Right lobe of liver (tissue), 4 donors: ENCODE data around the gene SLC37A1.

Source experiments
- POLR2A ChIP-seq: fragments of 450-650 bp; IDR thresholded peaks from one replicate; pipeline ENCODE4 v1.6.1; 2017; ENCODE audit warnings: antibody characterized with exemption, mild to moderate bottlenecking
- TF ChIP-seq, protein P1 (sequence below), 4 donors: fragments of 200-600 bp in 3 of 4; fragments of 450-650 bp in 1 of 4; IDR thresholded peaks; one replicate each; pipeline versions ENCODE4 v1.5.1 to v1.8.0; 2016 to 2022; ENCODE audit warnings: antibody characterized with exemption in 4 of 4, mild to moderate bottlenecking in 2 of 4
- donor health status: DM: no; HTN: no; CAD: no.
- donor health status: DM: no; HTN: no; CAD: no.
- donor health status: DM: no; HTN: yes; CAD: no.

DNA sequence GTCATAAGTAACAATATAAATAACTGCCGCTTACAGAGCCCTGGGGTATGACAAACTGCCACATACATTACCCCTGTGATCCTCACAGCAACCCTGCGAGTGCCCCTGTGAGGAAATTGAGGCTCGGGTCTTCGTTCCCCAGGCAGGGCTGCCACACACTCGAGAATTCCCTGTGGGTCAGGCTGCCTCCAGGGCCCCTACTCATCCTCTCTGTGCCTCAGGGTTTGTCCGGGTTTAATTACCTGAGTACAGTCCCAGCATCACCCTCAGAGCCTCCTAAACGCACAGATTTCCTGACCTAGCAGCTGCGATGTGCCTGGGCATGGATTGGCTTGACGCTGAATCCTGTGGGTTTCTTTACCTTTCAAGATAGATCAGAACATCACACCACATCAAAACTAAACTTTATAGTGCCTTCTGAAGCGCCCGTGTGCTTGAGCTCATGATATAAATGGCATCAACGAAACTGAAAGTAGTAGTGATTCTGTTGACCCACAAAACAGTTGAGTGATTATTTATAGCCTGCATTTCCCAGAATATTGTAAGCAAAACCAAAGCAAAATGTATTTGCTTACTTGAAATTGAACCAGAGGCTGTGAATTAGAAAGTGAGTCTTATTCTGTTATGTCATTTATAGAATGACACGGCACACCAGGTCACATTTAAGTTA is 14.0 kb downstream of the SLC37A1 start:
- TF ChIP-seq POLR2A, result no peak
- TF ChIP-seq, protein P1, sequence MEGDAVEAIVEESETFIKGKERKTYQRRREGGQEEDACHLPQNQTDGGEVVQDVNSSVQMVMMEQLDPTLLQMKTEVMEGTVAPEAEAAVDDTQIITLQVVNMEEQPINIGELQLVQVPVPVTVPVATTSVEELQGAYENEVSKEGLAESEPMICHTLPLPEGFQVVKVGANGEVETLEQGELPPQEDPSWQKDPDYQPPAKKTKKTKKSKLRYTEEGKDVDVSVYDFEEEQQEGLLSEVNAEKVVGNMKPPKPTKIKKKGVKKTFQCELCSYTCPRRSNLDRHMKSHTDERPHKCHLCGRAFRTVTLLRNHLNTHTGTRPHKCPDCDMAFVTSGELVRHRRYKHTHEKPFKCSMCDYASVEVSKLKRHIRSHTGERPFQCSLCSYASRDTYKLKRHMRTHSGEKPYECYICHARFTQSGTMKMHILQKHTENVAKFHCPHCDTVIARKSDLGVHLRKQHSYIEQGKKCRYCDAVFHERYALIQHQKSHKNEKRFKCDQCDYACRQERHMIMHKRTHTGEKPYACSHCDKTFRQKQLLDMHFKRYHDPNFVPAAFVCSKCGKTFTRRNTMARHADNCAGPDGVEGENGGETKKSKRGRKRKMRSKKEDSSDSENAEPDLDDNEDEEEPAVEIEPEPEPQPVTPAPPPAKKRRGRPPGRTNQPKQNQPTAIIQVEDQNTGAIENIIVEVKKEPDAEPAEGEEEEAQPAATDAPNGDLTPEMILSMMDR (IDR thresholded peaks at IDR 0.05), result no peak
